ENCODE data around the gene ACTL7B. TPM values are rescaled to one million over a fixed set of nuclear protein-coding genes. Genes with fewer than 3 reads are reported as not detected.

The ACTL7B gene
- total RNA-seq, 1 experiment from 2014 or later: not detected

GRCh38 chr9:108811944-108812343, 43.8 kb downstream of the ACTL7B start:
- H3K36me3 Mint-ChIP-seq: no peaks in the 10 kb centered on the region
- POLR2A ChIA-PET: no interaction called here
- H3K9me3 Mint-ChIP-seq: peaks cover 9% of the 10 kb centered on the region; the same call in 1 of the 2 replicates
- TF ChIP-seq CBFB (CRISPR knock-in tag; IDR thresholded peaks at IDR 0.05; ENCODE audit: low read depth) (no peak), ZNF317 (CRISPR knock-in tag; IDR thresholded peaks at IDR 0.05; ENCODE audit: borderline replicate concordance, low read depth) (no peak), ETV6 (CRISPR knock-in tag; IDR thresholded peaks at IDR 0.05) (no peak), ELF4 (CRISPR knock-in tag; IDR thresholded peaks at IDR 0.05; ENCODE audit: low read depth) (no peak), ATF1 (CRISPR knock-in tag; IDR thresholded peaks at IDR 0.05) (no peak)
- TF ChIP-seq, protein P1, sequence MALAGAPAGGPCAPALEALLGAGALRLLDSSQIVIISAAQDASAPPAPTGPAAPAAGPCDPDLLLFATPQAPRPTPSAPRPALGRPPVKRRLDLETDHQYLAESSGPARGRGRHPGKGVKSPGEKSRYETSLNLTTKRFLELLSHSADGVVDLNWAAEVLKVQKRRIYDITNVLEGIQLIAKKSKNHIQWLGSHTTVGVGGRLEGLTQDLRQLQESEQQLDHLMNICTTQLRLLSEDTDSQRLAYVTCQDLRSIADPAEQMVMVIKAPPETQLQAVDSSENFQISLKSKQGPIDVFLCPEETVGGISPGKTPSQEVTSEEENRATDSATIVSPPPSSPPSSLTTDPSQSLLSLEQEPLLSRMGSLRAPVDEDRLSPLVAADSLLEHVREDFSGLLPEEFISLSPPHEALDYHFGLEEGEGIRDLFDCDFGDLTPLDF (CRISPR knock-in tag; IDR thresholded peaks at IDR 0.05): no peak
- TF ChIP-seq, protein P2, sequence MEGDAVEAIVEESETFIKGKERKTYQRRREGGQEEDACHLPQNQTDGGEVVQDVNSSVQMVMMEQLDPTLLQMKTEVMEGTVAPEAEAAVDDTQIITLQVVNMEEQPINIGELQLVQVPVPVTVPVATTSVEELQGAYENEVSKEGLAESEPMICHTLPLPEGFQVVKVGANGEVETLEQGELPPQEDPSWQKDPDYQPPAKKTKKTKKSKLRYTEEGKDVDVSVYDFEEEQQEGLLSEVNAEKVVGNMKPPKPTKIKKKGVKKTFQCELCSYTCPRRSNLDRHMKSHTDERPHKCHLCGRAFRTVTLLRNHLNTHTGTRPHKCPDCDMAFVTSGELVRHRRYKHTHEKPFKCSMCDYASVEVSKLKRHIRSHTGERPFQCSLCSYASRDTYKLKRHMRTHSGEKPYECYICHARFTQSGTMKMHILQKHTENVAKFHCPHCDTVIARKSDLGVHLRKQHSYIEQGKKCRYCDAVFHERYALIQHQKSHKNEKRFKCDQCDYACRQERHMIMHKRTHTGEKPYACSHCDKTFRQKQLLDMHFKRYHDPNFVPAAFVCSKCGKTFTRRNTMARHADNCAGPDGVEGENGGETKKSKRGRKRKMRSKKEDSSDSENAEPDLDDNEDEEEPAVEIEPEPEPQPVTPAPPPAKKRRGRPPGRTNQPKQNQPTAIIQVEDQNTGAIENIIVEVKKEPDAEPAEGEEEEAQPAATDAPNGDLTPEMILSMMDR (IDR thresholded peaks at IDR 0.05): no peak
- H3K4me1 Mint-ChIP-seq: peaks cover 9% of the 10 kb centered on the region
- H3K4me3 Mint-ChIP-seq: no peak overlapping the region
- CTCF ChIA-PET: no interaction called here
- DNase-seq (ENCODE audit: low spot score): no peak
- no peak for ATAC-seq
- no peaks in the 10 kb centered on the region; the same call in 1 of the 2 replicates for H3K27me3 Mint-ChIP-seq (ENCODE audit: low read depth)
- H3K27ac Mint-ChIP-seq: no peak overlapping the region

GRCh38 chr9:108809269-108809668, 46.5 kb downstream of the ACTL7B start:
- H3K36me3 Mint-ChIP-seq: no peaks in the 10 kb centered on the region
- H3K27me3 Mint-ChIP-seq (ENCODE audit: low read depth): no peaks in the 10 kb centered on the region; the same call in 1 of the 2 replicates
- H3K9me3 Mint-ChIP-seq: peaks cover 10% of the 10 kb centered on the region; the same call in 1 of the 2 replicates
- TF ChIP-seq, protein P3, sequence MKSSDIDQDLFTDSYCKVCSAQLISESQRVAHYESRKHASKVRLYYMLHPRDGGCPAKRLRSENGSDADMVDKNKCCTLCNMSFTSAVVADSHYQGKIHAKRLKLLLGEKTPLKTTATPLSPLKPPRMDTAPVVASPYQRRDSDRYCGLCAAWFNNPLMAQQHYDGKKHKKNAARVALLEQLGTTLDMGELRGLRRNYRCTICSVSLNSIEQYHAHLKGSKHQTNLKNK (CRISPR knock-in tag; IDR thresholded peaks at IDR 0.05): no peak
- TF ChIP-seq, protein P4, sequence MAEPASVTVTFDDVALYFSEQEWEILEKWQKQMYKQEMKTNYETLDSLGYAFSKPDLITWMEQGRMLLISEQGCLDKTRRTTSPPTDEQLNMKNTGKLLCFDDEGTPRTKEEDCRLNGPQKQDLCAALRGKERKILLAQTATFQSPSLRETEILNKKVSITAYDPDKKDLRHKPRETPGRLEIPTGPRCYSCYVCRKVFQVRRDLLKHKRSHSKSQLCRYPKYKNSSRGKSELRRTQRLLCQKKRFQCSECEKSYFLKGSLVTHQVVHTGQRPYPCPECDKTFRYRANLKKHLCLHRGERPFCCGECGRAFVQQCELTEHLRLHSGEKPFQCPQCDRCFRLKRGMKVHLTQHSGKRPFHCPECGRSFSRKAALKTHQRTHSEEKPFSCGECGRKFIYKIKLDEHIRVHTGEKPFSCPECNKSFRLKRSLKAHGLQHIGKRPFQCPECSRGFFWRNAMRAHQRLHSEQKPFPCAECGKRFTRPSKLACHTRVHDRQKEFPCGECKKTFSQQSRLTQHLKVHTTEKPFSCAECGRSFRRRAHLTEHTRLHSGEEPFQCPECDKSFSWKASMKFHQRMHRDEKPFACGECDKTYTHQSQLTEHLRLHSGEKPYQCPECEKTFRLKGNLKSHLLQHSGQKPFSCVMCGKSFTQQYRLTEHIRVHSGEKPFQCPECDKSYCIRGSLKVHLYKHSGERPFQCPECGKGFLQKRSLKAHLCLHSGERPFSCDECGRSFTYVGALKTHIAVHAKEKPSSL (CRISPR knock-in tag; conservative IDR thresholded peaks at IDR 0.05): no peak
- TF ChIP-seq ATF3 (CRISPR knock-in tag; conservative IDR thresholded peaks at IDR 0.05): no peak
- no peak for TF ChIP-seq NFE2L1 (CRISPR knock-in tag; IDR thresholded peaks at IDR 0.05)
- no peak for TF ChIP-seq JUN (CRISPR knock-in tag; IDR thresholded peaks at IDR 0.05)
- TF ChIP-seq USF2 (CRISPR knock-in tag; IDR thresholded peaks at IDR 0.05): no peak
- no peak for TF ChIP-seq ELF4 (CRISPR knock-in tag; IDR thresholded peaks at IDR 0.05; ENCODE audit: low read depth)
- TF ChIP-seq ZNF671 (CRISPR knock-in tag; IDR thresholded peaks at IDR 0.05): no peak
- TF ChIP-seq, protein P5, sequence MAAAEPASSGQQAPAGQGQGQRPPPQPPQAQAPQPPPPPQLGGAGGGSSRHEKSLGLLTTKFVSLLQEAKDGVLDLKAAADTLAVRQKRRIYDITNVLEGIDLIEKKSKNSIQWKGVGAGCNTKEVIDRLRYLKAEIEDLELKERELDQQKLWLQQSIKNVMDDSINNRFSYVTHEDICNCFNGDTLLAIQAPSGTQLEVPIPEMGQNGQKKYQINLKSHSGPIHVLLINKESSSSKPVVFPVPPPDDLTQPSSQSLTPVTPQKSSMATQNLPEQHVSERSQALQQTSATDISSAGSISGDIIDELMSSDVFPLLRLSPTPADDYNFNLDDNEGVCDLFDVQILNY (CRISPR knock-in tag; IDR thresholded peaks at IDR 0.05): no peak
- no peak for TF ChIP-seq ESRRA (CRISPR knock-in tag; IDR thresholded peaks at IDR 0.05; ENCODE audit: borderline replicate concordance)
- no peak for TF ChIP-seq TCF7 (CRISPR knock-in tag; IDR thresholded peaks at IDR 0.05; ENCODE audit: low read depth)
- TF ChIP-seq, protein P6, sequence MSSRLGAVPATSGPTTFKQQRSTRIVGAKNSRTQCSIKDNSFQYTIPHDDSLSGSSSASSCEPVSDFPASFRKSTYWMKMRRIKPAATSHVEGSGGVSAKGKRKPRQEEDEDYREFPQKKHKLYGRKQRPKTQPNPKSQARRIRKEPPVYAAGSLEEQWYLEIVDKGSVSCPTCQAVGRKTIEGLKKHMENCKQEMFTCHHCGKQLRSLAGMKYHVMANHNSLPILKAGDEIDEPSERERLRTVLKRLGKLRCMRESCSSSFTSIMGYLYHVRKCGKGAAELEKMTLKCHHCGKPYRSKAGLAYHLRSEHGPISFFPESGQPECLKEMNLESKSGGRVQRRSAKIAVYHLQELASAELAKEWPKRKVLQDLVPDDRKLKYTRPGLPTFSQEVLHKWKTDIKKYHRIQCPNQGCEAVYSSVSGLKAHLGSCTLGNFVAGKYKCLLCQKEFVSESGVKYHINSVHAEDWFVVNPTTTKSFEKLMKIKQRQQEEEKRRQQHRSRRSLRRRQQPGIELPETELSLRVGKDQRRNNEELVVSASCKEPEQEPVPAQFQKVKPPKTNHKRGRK (CRISPR knock-in tag; IDR thresholded peaks at IDR 0.05; ENCODE audit: borderline replicate concordance): no peak
- TF ChIP-seq, protein P7, sequence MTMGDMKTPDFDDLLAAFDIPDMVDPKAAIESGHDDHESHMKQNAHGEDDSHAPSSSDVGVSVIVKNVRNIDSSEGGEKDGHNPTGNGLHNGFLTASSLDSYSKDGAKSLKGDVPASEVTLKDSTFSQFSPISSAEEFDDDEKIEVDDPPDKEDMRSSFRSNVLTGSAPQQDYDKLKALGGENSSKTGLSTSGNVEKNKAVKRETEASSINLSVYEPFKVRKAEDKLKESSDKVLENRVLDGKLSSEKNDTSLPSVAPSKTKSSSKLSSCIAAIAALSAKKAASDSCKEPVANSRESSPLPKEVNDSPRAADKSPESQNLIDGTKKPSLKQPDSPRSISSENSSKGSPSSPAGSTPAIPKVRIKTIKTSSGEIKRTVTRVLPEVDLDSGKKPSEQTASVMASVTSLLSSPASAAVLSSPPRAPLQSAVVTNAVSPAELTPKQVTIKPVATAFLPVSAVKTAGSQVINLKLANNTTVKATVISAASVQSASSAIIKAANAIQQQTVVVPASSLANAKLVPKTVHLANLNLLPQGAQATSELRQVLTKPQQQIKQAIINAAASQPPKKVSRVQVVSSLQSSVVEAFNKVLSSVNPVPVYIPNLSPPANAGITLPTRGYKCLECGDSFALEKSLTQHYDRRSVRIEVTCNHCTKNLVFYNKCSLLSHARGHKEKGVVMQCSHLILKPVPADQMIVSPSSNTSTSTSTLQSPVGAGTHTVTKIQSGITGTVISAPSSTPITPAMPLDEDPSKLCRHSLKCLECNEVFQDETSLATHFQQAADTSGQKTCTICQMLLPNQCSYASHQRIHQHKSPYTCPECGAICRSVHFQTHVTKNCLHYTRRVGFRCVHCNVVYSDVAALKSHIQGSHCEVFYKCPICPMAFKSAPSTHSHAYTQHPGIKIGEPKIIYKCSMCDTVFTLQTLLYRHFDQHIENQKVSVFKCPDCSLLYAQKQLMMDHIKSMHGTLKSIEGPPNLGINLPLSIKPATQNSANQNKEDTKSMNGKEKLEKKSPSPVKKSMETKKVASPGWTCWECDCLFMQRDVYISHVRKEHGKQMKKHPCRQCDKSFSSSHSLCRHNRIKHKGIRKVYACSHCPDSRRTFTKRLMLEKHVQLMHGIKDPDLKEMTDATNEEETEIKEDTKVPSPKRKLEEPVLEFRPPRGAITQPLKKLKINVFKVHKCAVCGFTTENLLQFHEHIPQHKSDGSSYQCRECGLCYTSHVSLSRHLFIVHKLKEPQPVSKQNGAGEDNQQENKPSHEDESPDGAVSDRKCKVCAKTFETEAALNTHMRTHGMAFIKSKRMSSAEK (CRISPR knock-in tag; IDR thresholded peaks at IDR 0.05; ENCODE audit: borderline replicate concordance): no peak
- no peak for TF ChIP-seq OVOL2 (CRISPR knock-in tag; IDR thresholded peaks at IDR 0.05; ENCODE audit: borderline replicate concordance)
- ATAC-seq (no peak), DNase-seq (ENCODE audit: low spot score) (no peak)
- H3K27ac Mint-ChIP-seq: no peak overlapping the region
- ChIA-PET CTCF (no interaction called here), POLR2A (no interaction called here)
- H3K4me1 Mint-ChIP-seq: peaks cover 9% of the 10 kb centered on the region
- no peak overlapping the region for H3K4me3 Mint-ChIP-seq
